ENCODE results near the gene LPP. TPM values are rescaled to one million over a fixed set of nuclear protein-coding genes. Genes with fewer than 3 reads are reported as not detected.

LPP gene
- polyA plus RNA-seq, 3 donors from 2014 or later, result 6.5 to 33.5 (median 11.3) TPM

DNA sequence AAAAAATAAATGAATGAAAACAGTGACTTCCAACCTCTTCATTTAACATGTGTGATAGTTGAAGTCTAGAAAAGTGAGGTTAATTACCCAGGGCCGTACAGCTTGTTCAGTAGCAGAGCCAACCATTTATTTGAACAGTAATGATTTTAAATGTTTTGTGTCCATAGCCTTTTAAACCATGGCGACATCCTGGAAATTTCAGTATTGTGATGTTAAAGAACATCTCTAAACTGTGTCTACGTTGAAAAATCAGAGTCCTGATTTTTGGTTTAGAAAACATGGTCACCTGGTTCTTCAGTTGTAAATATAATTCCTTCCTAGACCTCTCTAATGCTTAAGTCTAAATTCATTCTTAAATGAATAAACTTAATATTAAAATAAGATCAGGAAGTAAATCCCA, 14.2 kb downstream of the LPP start:
- H3K9me3 Mint-ChIP-seq, result no peaks in the 10 kb centered on the region
- H3K27ac Mint-ChIP-seq, result no peak overlapping the region
- no peak overlapping the region for H3K4me3 Mint-ChIP-seq
- H3K27me3 Mint-ChIP-seq (ENCODE audit: low read depth in 3 of 3), result no peaks in the 10 kb centered on the region
- no peak for DNase-seq
- peaks cover 0 to 4% (median 0%) of the 10 kb centered on the region in 3 donors for H3K36me3 Mint-ChIP-seq
- peaks cover 54 to 57% of the 10 kb centered on the region in 2 donors for H3K4me1 Mint-ChIP-seq

DNA sequence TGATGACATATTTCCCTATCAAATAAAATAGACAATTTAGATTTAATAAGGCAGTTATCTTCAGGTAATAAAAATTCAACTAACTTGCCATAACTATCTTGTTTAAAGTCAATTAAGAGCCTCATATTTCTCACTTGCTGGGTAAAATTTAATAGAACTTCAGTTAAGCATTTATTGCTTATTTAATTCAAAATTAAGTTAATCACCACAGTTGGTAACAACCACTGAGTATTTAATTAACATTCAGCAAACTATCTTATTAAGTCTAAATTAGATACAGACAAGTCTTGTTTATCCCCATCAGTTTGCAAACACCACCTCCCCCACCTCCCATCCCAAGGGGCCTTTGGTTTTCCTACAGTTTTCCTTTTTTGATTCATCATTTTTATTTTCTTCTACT, 14.7 kb downstream of the LPP start:
- H3K27me3 Mint-ChIP-seq (ENCODE audit: low read depth in 3 of 3), result no peaks in the 10 kb centered on the region
- H3K27ac Mint-ChIP-seq, result peak overlapping the region in 1 of 6 donors; percentile 19
- H3K9me3 Mint-ChIP-seq, result no peaks in the 10 kb centered on the region
- no peak overlapping the region for H3K4me3 Mint-ChIP-seq
- peaks cover 0 to 4% (median 0%) of the 10 kb centered on the region in 3 donors for H3K36me3 Mint-ChIP-seq
- H3K4me1 Mint-ChIP-seq, result peaks cover 52 to 55% of the 10 kb centered on the region in 2 donors
- no peak for DNase-seq

DNA sequence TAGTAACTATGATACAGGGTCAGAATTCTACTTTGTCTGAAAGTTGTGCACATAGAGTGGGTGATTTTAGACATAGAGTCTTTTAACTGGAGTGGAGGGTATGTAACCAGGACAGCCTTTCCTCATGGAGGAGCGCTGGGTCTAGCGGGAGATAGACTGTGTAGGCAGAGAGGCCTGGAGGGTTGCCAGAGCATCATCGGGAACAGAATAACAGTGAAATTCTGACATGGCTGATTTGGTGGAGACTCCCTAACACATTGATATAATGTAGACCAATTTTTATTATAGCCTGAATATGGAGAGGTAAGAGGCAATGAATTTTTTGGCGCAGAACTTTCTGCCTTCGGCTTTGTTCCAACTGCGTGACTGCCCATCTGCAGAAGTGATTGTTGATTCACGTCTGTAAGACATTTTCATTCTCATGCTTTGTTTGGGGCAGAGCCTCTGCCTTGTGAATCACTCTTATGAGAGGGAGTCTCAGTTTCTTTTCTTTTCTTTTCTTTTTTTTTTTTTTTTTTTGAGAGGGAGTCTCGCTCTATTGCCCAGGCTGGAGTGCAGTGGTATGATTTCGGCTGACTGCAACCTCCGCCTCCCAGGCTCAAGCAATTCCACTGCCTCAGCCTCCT, 16.0 kb downstream of the LPP start:
- no peaks in the 10 kb centered on the region for H3K27me3 Mint-ChIP-seq (ENCODE audit: low read depth in 3 of 3)
- peaks cover 53 to 55% of the 10 kb centered on the region in 2 donors for H3K4me1 Mint-ChIP-seq
- no peak overlapping the region for H3K4me3 Mint-ChIP-seq
- H3K9me3 Mint-ChIP-seq, result no peaks in the 10 kb centered on the region
- DNase-seq, result no peak
- H3K27ac Mint-ChIP-seq, result peak overlapping the region in 2 of 6 donors; percentile 19 to 43
- H3K36me3 Mint-ChIP-seq, result peaks cover 0 to 7% (median 3%) of the 10 kb centered on the region in 3 donors

- no peaks in the 10 kb centered on the region for H3K27me3 Mint-ChIP-seq (ENCODE audit: low read depth in 3 of 3)
- H3K36me3 Mint-ChIP-seq, result peaks cover 0 to 12% (median 7%) of the 10 kb centered on the region in 3 donors
- H3K27ac Mint-ChIP-seq, result peak overlapping the region in 4 of 6 donors; percentile 19 to 58 (median 26)
- no peaks in the 10 kb centered on the region for H3K9me3 Mint-ChIP-seq
- no peak overlapping the region for H3K4me3 Mint-ChIP-seq
- H3K4me1 Mint-ChIP-seq, result peaks cover 54 to 55% of the 10 kb centered on the region in 2 donors
- DNase-seq, result no peak
Measured at GRCh38 chr3:188170461-188171459, 16.8 kb downstream of the LPP start.

DNA sequence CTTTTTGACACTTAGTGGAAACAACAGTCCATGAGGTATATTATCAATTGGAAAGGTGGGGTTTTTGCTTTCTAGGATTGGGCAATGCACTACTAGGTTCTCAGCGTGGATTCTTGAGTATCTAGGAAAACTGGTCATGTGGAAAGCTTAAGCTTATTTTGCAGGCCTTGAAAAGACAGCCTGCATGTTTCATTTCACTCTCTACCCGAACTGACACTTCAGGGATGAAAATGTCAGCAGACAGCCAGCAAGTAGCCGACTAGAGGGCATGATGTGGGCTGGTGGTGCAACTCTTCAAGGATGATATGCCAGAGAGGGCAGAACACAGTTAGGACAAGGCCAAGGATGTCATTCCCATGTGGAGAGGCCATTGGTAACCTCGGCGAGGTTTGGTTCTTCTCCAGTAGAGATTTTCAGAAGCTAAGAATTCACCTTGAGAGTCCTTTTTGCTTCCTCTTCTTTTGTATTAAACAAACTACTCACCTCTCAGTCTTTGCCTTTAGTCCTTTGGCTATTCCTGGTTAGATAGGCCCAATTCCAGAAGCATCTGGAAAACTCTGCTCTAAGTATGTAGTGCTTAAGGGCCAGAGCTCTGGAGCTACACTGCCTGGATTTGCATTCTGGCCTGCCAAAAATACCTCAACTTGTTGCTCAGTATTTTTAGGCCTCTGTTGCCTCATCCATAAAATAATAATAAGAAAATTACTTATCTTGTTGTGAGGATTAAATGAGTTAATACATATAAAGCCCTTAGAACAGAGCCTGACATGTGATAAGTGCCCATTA, 17.9 kb downstream of the LPP start:
- Mint-ChIP-seq H3K4me3 (no peak overlapping the region), H3K36me3 (peaks cover 0 to 14% (median 11%) of the 10 kb centered on the region in 3 donors), H3K27ac (no peak overlapping the region), H3K4me1 (peaks cover 57 to 58% of the 10 kb centered on the region in 2 donors), H3K9me3 (no peaks in the 10 kb centered on the region), H3K27me3 (ENCODE audit: low read depth in 3 of 3) (no peaks in the 10 kb centered on the region)
- DNase-seq, result no peak

DNA sequence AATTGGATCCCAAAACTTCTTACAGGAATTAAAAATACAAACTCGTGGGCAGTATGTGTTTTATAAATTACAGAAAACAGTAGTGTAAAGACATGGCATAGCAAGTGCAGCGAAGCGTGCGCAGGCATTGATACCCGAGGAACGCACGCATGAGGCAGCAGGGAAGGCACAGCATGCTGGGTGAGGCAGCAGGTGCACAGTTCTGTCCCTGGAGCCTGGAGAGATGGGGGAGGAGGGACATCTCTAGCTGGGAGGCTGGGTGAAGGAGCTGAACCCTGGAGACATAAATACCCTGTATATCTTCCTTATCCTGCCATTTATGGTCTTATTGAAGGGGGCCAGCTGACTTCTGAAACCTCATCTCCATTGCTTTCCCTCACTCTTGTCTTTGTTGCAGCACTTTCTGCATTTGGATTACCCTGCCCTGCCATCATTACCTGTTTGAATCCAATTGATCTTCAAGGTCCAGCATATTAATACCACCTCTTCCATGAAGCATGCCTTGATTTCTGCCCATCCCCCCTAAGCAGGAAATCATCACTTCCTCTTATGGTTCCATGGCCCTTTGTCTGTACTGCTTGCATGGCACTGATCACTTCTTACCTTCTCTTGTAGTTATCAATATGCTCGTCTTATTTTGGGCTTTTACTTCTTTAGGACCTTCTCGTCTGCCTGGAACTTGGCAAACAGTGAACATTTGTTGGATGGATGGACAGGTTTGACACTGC, 20.5 kb downstream of the LPP start:
- Mint-ChIP-seq H3K36me3 (peaks cover under 1 to 23% (median 18%) of the 10 kb centered on the region in 3 donors), H3K27ac (peak overlapping the region in 2 of 6 donors; percentile 5 to 6), H3K4me1 (peaks cover 69 to 83% of the 10 kb centered on the region in 2 donors), H3K4me3 (no peak overlapping the region), H3K9me3 (no peaks in the 10 kb centered on the region), H3K27me3 (ENCODE audit: low read depth in 3 of 3) (peaks cover 0 to 4% (median 0%) of the 10 kb centered on the region in 3 donors)
- no peak for DNase-seq

DNA sequence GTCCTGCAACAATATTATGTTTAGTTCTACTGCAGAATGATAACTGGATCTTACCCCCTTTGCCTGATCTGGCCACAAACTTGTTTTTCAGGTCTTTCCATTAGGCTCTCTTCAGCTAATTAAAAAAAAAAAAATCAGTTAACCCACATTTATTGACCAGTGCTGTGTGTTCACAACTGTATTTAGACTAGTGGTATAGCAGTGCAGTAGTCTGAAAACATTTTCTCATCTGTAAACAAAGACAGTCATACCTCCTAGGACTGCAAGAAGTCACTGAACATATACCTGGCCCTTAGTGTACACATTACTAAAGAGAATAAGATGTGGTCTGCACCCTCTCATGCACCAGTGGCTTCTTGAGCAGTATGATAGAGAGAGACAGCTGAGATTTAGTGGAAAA, 22.5 kb downstream of the LPP start:
- peaks cover 0 to 4% (median 0%) of the 10 kb centered on the region in 3 donors for H3K27me3 Mint-ChIP-seq (ENCODE audit: low read depth in 3 of 3)
- no peak overlapping the region for H3K4me3 Mint-ChIP-seq
- H3K27ac Mint-ChIP-seq, result peak overlapping the region in 3 of 6 donors; percentile 5 to 43 (median 26)
- H3K36me3 Mint-ChIP-seq, result peaks cover 8 to 23% (median 20%) of the 10 kb centered on the region in 3 donors
- H3K9me3 Mint-ChIP-seq, result no peaks in the 10 kb centered on the region
- H3K4me1 Mint-ChIP-seq, result peaks cover 57 to 74% of the 10 kb centered on the region in 2 donors
- no peak for DNase-seq

DNA sequence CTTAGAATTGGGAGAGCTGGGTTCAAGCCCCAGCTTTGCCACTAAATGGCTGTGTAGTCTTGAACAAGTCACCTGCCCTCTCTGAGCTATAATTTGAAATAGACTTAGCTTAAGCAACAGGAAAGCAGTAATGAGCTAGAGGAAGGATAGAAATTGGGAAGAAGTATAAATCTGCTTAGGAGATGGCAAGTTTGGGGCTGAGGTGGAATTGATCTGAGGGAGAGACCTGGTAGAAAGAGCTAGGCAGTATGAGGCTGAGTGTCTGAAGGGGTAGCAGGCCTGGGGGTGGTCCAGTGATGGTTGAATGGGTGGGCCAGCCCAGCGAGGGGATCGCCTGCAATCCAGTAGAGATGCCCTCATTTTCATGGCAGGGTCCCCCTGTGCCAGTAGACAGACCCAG, 22.9 kb downstream of the LPP start:
- Mint-ChIP-seq H3K36me3 (peaks cover 8 to 23% (median 20%) of the 10 kb centered on the region in 3 donors), H3K9me3 (no peaks in the 10 kb centered on the region), H3K4me1 (peaks cover 57 to 72% of the 10 kb centered on the region in 2 donors), H3K27ac (peak overlapping the region in 2 of 6 donors; percentile 5 to 43), H3K4me3 (no peak overlapping the region), H3K27me3 (ENCODE audit: low read depth in 3 of 3) (peaks cover 0 to 4% (median 0%) of the 10 kb centered on the region in 3 donors)
- no peak for DNase-seq

DNA sequence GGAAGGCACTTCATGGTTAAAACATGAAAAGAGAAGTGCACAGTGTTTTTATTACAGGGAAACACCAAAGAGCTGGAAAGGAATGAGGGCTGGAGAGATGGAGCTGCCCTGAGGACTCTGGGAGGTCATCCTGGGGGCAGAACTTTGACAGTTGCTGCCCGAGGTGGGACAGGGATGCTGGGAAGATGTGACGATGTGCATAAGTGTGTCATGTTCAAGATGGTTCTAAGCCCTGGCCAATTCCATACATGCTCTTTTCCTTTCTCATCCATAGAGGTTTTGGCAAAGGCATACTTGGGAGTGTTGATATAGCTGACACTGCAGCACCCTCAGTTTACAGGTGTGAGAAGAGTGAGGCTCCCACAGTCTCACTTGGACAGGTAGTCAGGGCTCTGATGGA, 23.8 kb downstream of the LPP start:
- no peak for DNase-seq
- Mint-ChIP-seq H3K27me3 (ENCODE audit: low read depth in 3 of 3) (peaks cover 0 to 4% (median 0%) of the 10 kb centered on the region in 3 donors), H3K9me3 (no peaks in the 10 kb centered on the region), H3K27ac (peak overlapping the region in 1 of 6 donors; percentile 56), H3K36me3 (peaks cover 8 to 23% (median 20%) of the 10 kb centered on the region in 3 donors), H3K4me3 (no peak overlapping the region), H3K4me1 (peaks cover 57 to 72% of the 10 kb centered on the region in 2 donors)

- H3K27me3 Mint-ChIP-seq (ENCODE audit: low read depth in 3 of 3), result peaks cover 0 to 4% (median 0%) of the 10 kb centered on the region in 3 donors
- peak in 1 of 3 donors; percentile 3 for DNase-seq
- H3K36me3 Mint-ChIP-seq, result peaks cover 8 to 23% (median 20%) of the 10 kb centered on the region in 3 donors
- H3K9me3 Mint-ChIP-seq, result no peaks in the 10 kb centered on the region
- peaks cover 59 to 71% of the 10 kb centered on the region in 2 donors for H3K4me1 Mint-ChIP-seq
- peak overlapping the region in 3 of 5 donors; percentile 2 to 54 (median 16) for H3K4me3 Mint-ChIP-seq
- H3K27ac Mint-ChIP-seq, result peak overlapping the region; percentile 12 to 78 (median 53)
Measured at GRCh38 chr3:188178293-188178936, 24.5 kb downstream of the LPP start.

GRCh38 chr3:188179006-188179966, 25.3 kb downstream of the LPP start:
- peaks cover 8 to 20% (median 19%) of the 10 kb centered on the region in 3 donors for H3K36me3 Mint-ChIP-seq
- H3K27ac Mint-ChIP-seq, result peak overlapping the region in 5 of 6 donors; percentile 50 to 82 (median 56)
- peak overlapping the region in 3 of 5 donors; percentile 10 to 54 (median 16) for H3K4me3 Mint-ChIP-seq
- H3K4me1 Mint-ChIP-seq, result peaks cover 52 to 67% of the 10 kb centered on the region in 2 donors
- no peak for DNase-seq
- no peaks in the 10 kb centered on the region for H3K9me3 Mint-ChIP-seq
- peaks cover 0 to 4% (median 0%) of the 10 kb centered on the region in 3 donors for H3K27me3 Mint-ChIP-seq (ENCODE audit: low read depth in 3 of 3)
